Brain microvascular endothelial cell (primary cell): ENCODE data around the gene C5orf34.
"Not testable (repeated sequence)": the region's sequence is repeated elsewhere in the genome, so short reads cannot be mapped to it uniquely, and the experiment has no call there.

Source experiments
- DNase-seq: peaks from one replicate; pipeline ENCODE4 v3.0.0-alpha.2; 2020
- H3K27ac ChIP-seq: fragments of 250-450 bp; sonication (Bioruptor Pico); 2 replicates; pipeline ENCODE4 v1.5.1; 2020; ENCODE audit warnings: mild to moderate bottlenecking, moderate library complexity
- H3K27me3 ChIP-seq: fragments of 250-450 bp; sonication (Bioruptor Pico); replicated peaks from 2 replicates; pipeline ENCODE4 v1.5.1; 2020; ENCODE audit warnings: mild to moderate bottlenecking
- H3K36me3 ChIP-seq: fragments of 250-450 bp; sonication (Bioruptor Pico); replicated peaks from 2 replicates; pipeline ENCODE4 v1.5.1; 2020; ENCODE audit warnings: mild to moderate bottlenecking
- H3K4me3 ChIP-seq: 2 replicates; pipeline ENCODE4 v1.5.1; 2011; ENCODE audit warnings: low read depth, mild to moderate bottlenecking, control low read depth, low read length, moderate library complexity
- CTCF ChIP-seq: IDR thresholded peaks from 2 replicates; pipeline ENCODE4 v1.5.1; 2011; ENCODE audit warnings: low read depth, mild to moderate bottlenecking, moderate library complexity, low read length, control low read depth, inconsistent platforms; ENCODE audit errors: missing control alignments
- in situ Hi-C: cut with HindIII; loops from 2 replicates; pipeline ENCODE4 v1.10.0; 2017; ENCODE audit warnings: low sequenced_read_pairs, low pct_ligation_motif_present

Gene C5orf34

GRCh38 chr5:43461066-43461465 is 53.9 kb downstream of the C5orf34 start:
- Histone ChIP-seq H3K4me3 (no peak overlapping the region), H3K36me3 (peaks cover 3% of the 10 kb centered on the region), H3K27me3 (no peaks in the 10 kb centered on the region), H3K27ac (no peak overlapping the region)
- DNase-seq, result no peak
- TF ChIP-seq CTCF, result no peak
- in situ Hi-C loops, result no loop called here

DNA sequence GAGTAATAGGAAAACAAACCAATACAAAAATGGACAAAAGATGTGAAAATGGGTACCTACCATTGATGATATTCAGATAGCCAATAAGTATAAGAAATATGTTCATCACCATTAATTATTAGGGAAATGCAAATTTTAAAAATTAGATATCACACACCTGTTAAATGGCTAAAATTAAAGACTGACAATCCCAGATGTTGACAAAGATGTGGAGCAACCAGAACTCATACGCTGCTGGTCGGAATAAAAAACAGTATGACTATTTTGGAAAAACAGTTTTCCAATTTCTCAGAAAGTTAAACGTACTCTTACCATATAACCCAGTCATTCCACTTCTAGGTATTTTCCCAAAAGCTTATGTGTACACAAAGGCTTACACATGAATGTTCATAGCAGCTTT is 58.4 kb downstream of the C5orf34 start:
- TF ChIP-seq CTCF, result no peak
- in situ Hi-C loops, result no loop called here

DNA sequence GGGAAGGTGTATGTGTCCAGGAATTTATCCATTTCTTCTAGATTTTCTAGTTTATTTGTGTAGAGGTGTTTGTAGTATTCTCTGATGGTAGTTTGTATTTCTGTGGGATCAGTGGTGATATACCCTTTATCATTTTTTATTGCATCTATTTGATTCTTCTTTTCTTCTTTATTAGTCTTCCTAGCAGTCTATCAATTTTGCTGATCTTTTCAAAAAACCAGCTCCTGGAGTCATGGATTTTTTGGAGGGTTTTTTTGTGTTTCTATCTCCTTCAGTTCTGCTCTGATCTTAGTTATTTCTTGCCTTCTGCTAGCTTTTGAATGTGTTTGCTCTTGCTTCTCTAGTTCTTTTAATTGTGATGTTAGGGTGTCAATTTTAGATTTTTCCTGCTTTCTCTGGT is 73.4 kb downstream of the C5orf34 start:
- H3K4me3 ChIP-seq, DNase-seq, H3K27me3 ChIP-seq, in situ Hi-C loops, H3K36me3 ChIP-seq, H3K27ac ChIP-seq: not testable (repeated sequence)

More for the DNA sequence above, 58.4 kb downstream of the C5orf34 start:
- H3K27ac ChIP-seq, result no peak overlapping the region
- H3K36me3 ChIP-seq, result peaks cover 11% of the 10 kb centered on the region
- no peaks in the 10 kb centered on the region for H3K27me3 ChIP-seq
- no peak for DNase-seq
- H3K4me3 ChIP-seq, result no peak overlapping the region

GRCh38 chr5:43437062-43437660 is 77.8 kb downstream of the C5orf34 start:
- in situ Hi-C loops, result no loop called here
- Histone ChIP-seq H3K4me3 (no peak overlapping the region), H3K27me3 (no peaks in the 10 kb centered on the region), H3K36me3 (no peaks in the 10 kb centered on the region), H3K27ac (no peak overlapping the region)
- no peak for TF ChIP-seq CTCF
- no peak for DNase-seq
